Anterior cingulate cortex (tissue), 58 donors: ENCODE results near the gene PACSIN2.
"Not testable (repeated sequence)": the region's sequence is repeated elsewhere in the genome, so short reads cannot be mapped to it uniquely, and the experiment has no call there.

Experiments
- DNase-seq, 58 donors: peaks; one replicate each; lab custom pipeline; 2025; lab: John Stamatoyannopoulos, UW

PACSIN2 gene

DNA sequence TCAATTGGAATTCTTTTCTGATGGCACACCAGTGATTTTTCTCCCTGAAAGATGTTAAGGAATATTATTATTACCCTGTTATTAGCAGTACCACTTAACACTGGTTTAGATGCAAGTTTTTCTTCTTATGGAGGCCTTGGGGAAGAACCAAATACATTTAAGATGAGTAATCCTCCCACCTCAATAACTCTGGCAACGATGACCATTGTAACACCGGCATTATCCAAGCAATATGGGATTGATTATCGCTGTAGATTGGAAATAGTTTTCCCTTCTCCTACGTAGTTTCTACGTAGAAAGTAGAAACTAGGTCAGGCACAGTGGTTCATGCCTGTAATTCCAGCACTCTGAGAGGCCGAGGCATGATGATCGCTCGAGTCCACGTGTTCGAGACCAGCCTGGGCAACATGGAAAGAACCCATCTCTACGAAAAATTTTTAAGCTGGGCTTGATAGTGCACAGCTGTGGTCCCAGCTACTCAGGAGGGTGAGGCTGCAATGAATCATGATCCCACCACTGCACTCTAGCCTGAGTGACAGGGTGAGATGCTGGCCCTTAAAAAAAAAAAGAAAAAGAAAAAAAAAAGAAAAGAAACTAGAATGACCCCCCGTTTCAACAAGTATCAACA lies 45.5 kb downstream of the PACSIN2 start:
- DNase-seq = no peak

DNA sequence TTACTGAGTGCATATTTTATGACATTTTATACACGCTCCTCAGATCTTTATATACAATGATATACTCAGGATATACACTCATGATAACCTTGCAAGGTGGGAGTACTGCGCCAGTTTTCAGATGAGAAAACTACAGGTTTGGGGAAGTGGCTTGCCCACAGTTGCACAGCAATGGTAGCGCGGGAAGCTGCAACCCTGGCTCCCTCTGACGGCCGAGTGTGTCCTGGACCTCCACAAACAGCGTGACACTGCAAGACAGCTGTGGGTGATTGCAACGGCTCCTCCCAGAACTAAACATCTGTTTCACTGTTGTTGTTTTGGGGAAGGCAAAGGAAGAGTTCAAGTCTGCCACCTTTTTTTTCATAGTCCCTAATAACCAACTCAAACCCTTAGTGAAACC lies 47.0 kb downstream of the PACSIN2 start:
- DNase-seq = peak in 2 of 58 donors; percentile 10 to 14

DNA sequence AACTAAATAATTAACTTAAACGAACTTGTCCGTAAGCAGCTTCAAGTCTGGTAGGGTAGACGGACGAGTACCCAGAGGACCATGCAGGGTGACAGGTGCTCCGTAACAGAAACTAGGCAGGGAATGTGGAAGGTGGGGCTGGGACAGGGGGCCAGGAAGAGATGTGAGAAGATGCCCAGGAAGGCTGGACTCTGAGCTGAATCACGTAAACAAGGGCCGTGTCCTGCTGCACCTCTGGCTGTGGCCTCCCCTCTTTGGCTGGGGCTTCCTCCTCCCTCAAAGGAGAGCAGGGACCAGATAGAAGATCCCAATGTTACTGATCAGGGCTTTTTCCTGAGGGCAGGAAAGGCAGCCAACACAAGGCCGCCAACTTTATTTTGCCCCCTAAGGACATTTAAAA lies 47.9 kb downstream of the PACSIN2 start:
- no peak for DNase-seq

DNA sequence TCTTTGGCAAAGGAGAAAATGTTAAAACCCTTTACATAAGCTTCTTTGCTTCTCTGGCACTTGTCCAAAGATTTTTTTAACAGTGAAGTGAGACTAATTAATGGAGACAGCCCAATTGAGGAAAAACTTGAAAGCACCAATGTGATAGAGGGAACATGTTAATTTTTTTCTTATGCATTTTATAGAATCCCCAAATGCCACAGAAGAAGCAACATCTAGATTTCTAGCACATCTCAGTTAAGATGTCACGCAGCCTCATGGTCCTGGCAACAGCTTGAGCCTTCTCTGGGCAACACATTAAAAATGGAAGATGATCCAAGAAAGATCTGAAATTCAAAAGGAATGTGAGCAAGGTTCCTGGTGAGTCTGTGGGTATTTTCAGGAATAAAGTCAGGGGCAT lies 48.5 kb downstream of the PACSIN2 start:
- peak in 2 of 58 donors; percentile 18 to 28 for DNase-seq

DNA sequence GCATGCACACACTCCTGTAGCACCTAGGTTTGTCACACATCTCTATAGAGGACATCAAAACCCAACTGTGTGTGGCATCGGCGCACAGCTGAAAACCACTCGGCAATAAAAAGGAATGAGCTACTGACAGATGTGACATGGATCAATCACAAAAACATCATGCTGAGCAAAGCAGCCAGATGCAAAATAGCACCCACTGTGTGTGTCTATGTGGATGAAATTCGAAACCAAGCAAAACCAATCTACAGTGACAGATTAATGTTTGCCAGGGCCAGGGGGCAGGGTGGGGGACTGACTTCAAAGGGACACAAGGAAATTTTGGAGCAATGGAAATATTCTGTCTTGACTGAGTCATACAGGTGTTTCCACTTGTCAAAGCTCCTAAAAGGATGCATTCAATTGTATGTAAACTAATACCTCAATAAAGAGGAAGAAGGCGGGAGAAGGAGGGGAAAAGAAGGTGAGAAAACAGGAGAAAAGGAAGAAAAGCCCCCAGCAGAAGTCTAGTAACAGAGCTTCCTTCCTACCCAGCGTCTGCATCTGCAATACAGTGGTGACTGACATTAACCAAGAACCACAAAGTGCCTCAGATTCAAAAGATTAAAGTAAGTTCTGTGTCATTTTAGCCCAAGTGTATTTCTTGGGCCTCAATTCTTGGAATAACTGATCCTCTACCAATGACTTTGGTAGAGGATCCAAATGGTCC lies 49.8 kb downstream of the PACSIN2 start:
- no peak for DNase-seq

DNA sequence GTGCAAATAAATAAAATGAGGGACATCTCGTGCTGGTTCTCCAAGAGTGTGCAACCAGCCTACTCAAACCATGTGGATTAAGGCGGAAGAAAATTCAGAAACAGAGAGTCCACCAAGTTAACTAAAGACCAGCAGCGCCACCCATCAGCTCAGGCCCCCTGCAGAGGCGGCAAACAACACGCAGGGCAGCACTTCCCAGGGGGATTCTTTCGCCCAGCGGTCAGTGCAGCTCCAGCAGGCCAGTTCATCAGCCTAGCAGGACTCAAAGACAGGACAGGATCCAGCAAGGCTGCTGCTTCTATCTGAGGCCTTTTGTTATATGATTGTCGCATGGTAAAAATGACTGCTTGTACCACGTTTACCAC lies 51.7 kb downstream of the PACSIN2 start:
- no peak for DNase-seq

DNA sequence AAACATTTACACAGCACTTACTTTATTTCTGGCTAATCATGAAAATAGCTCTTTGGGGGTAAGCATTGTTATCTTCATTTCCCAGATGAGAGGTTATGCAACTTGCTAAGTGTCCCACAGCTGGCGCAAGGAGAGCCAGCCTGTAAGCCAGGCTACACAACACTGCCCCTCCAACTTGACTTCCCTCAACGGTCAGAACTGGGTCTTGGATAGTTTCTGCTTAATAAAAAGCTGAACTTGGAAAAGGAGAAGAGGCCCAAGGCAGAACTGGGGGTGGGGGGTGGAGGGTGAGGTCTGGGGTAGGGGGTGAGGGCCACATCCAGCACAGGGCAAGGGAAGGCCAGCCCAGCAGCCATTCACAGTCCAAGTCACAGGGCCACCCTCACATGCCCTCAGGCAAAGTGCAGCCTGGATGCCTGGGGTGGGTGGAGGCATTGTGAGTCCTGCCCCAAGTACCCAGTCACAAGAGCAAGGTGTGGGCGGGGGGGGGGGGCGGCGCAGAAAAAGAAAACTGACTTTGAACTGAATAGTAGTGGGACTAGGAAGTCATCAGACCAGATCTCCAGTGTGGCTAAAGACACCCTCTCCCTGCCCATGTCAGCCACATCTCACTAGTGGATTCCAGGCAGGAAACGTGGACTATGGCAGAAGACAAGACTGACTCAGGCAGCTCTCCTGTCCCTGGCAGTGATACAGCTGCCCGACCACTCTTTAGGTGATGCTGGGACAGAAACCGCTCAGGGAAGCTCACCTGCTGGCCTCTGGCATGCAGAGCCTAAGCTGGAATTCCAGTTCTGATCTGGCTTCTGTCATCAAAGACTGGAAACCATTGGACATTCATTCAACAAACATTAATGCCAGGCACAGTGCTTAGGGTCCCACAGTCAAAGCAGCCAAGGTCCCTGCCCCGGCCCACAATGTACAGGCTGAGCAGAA lies 52.4 kb downstream of the PACSIN2 start:
- no peak for DNase-seq

DNA sequence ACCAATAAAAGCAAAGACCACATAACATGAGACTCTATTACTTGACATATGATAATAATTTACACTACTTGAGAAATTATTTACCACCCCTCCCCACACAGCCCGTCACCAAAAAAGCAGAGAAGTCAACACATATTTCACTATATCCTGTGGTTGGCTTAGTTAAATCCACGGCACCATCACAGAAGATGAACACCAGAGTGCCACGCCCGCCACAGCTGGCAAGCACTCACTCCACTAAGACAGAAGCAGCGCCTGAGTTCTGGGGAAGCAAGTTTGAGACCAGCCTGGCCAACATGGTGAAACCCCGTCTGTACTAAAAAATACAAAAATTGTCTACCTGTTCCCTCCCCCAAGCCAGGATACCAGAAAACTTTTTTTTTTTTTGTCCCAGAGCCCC lies 53.1 kb downstream of the PACSIN2 start:
- no peak for DNase-seq

DNA sequence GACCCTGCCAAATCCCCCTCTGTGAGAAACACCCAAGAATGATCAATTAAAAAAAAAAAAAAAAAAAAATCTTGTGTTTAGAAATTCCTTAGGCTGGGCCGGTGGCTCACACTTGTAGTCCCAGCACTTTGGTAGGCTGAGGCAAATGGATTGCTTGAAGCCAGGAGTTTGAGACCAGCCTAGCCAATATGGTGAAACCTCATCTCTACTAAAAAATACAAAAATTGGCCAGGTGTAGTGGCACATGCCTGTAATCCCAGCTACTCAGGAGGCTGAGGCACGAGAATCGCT lies 53.6 kb downstream of the PACSIN2 start:
- DNase-seq = not testable (repeated sequence)

DNA sequence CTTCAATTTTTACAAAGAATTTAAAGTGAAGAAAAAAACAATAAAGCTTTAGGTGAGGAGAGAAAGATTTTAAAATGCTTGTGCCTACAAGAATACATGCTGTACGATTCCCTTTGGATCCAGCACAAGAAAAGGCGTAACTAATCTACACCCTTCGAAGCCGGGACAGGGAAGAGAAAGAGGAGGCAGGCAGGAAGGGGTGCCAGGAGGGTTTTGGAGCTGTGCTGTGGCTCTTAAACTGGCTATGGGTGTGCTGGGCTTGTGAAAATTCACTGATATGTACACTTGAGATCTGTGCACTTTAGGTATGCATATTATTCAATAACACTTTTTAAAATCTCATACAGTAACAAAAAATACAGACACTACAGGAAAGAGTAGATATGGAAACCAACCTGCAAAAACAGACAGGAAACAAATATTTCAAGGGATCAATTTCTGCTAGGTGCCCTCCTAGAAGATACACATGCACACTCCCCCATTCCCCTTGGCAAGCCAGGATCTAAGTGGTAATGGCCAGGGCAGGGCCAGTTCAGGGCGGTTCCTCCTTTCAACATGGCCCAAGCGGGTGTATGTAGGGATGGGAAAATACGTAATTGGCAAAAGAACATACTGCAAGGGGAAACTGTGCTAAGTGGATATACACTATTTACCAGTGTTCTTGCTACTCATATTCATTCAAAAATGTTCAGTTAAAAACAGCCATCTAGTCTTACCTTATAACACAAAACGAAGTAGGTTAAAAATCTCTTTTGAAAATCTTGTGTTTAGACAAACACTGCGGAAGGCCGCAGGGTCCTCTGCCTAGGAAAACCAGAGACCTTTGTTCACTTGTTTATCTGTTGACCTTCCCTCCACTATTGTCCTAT lies 54.2 kb downstream of the PACSIN2 start:
- no peak for DNase-seq

DNA sequence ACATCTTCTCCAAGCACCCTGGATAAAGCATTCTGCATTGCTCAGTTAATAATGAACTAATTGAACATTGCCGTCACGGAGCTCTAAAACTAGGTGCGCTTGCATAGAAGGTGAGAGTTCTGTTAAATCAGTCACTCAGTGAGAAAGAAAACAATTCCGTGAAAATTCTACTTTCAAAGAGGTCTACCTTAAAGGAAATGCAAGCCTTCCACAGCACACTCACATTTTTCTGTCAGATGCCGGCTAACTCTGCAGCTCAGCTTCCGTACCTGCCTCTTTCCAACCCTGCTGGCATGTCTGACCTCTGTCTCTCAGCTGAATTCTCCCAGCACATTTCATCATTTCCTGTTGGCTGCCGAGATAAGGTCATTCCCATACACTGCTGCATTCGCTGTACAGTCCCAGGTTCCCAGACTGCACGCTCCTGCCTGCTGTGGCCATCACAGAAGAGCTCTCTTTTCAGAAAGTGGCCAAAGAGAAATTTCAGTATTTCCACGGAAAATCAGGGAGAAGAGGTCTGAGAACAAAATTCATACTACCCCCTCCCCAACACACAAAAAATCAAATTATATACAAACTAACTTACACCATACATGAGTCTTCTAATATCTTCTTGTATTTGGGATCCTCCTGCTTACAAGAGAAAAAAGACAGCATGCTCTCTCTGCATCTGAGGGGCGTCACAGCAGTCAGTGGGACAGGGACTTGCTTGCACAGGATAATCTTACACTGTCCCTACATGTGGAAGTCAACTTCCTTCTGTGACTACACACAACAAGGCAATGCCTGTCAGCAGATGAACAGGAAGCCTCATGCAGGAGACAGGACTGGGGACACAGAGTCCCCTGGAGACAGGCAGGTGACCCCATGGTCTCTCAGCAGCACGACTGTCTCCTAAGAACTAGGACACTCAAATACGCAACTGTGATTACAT lies 55.1 kb downstream of the PACSIN2 start:
- peak in 1 of 58 donors; percentile 16 for DNase-seq

DNA sequence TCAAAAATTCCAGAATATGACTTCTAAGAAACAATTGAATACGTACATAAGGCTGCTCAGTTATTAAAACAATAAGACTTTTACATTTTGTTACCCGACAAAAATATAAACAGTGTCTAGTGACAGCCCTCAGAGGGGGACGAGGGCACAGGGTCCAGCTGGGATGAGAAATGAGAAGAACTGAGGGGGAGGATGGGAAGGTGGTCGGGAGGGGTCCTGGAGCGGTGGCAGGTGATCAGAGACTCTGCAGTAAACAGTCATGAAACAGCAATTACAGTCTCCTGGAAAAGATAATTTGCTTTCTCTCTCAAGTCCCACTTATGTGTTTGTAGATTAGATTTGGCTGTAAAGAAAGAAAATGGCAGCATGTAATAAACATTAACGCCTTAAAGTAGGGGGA lies 56.0 kb downstream of the PACSIN2 start:
- no peak for DNase-seq

DNA sequence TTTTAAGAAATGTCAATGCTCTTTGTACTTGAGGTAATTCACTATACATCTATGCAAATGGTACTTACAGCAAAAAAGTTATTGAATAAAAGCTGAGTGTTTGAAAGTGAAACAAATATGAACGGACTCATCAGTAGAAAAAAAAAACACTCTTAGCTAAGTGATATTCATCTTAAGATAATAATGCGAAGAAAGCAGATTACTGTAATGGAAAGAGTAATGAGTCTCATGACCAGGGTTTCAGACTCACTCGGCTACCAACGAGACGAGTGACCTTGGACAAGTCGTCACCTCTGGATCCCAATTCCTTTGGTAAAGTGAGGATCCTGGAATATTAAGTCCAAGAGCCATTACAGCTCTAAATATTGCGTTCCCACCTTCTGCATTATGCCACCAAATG lies 57.0 kb downstream of the PACSIN2 start:
- no peak for DNase-seq

DNA sequence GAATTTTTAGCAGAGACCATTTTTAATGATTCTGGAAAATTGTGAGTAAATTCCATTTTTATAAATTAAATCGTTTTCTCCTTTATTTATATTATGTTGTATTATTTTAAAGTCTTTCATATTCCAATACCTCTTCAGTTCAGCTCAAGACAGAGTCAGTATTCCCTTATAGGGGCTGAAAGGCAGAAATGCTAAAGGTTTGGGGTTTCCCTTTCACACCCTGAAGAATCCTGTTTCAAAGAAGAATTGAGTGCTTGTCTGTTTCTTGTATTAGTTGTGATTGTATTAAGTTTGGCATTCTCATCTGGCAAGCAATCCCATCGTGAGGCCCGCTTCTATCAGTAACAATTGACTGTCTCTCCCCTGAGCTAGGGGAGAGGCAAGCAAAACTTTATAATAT lies 57.4 kb downstream of the PACSIN2 start:
- no peak for DNase-seq

DNA sequence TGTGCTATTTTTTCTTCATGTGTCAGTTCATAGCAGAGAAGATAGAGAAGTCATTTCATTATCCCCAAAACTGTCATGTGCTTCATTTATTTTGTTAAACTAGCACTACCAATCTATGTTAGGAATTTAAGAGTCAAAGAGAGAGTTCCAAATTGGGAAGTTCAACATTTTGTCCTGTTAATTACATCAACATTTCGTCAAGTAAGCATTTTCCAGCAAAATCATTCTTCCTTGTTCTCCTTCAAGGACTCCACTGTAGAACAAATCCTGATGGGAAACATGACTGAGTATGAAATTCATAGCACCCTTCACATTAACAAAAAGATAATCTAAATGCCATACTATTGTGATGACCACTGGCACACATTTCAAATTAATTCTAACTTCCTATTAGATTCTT lies 59.1 kb downstream of the PACSIN2 start:
- DNase-seq = no peak

DNA sequence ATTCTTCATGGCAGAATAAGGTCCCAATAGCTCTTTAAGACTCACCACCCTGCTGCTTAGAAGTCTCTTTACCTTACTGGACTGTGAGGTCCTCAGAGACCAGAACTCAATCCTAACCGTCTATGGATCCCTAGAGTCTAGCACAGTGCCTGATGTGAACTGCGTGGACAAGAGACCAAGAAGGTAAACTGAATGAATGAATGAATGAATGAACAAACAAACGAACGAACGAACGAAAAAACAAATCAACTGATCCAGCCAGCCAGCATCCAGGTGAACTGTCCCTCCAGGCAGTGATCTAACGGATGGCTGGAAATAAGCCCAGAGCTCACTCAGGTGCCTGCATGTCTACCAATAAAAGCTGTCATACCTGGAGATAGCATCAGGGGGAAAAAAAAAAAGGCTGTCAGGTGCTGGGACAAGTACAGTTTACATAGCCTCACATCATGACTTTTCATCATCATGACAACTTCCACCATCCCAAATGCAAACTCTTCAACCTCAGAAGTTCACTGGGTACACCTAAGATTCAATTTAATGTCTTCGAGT lies 59.8 kb downstream of the PACSIN2 start:
- DNase-seq = no peak

DNA sequence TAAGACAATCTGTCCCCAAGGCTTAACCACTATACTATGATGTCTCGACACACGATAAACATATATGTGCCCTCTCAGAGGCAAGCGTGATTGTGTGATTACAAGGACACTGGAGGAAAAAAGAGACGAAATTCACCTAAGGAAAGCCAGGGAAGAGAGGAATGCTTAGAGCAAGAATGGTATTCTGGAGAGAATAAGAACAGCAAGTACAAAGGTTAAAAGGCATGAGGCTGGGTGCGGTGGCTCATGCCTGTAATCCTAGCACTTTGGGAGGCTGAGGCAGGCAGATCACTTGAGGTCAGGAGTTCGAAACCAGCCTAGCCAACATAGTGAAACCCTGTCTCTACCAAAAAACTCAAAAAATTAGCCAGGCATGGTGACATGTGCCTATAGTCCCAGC lies 61.2 kb downstream of the PACSIN2 start:
- DNase-seq = not testable (repeated sequence)

DNA sequence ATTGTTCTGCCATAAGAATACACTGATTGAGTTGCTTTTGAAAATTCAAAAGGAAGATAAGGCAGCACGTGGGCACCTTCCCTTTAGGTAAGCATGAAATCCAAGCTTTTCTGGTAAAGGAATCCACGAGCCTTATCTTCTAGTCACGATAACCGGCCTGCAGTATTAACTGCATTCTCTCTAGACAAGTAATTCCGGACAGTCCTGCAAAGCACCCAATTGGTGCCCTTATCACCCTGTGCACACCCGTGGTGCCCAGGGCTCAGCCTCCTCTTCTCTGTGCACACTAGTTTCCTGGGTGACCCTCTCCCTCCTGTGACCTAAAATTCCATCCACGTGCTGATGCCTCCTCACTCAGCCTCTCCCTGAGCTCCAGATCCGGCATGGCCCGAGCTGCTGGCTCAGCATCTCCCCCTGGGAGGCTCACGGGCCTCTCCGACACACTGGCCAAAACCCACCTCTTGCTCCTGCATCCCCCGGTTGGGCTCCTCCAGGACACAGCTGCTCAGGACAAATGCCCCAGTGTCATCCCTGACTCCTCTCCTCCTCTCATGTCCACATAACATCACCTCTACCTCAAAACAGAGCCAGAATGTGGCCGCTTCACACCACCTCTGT lies 63.7 kb downstream of the PACSIN2 start:
- no peak for DNase-seq

DNA sequence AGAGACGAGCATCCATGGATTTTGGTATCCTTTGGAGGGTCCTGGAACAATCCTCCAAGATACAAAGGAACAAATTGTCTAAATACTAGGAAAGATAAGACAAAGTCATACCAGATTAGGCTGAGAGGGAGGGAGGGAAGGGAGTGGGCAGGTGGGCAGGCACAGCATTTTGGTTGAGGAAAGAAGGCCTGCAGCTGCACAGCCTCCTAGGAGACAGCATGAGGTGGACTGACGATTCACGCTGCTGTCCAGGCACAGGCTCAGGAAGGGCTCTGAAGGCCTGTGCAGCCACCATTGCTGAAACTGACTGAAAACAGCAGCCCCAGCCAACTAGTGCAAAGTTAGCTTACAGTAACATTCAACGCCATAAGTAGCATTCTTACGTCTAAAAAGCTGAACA lies 64.7 kb downstream of the PACSIN2 start:
- no peak for DNase-seq
